ENCODE data around the gene FNDC3B.

- TF ChIP-seq GATA2 (IDR thresholded peaks at IDR 0.05; ENCODE audit: low read depth, low read length) (no peak), GATA3 (IDR thresholded peaks at IDR 0.05; ENCODE audit: low read depth, low read length) (no peak)
Measured at GRCh38 chr3:172213904-172214303, 174.5 kb downstream of the FNDC3B start.
